Liver (tissue), 3 donors: ENCODE measurements around the gene C22orf42.
"Not testable (repeated sequence)": the region's sequence is repeated elsewhere in the genome, so short reads cannot be mapped to it uniquely, and the experiment has no call there.

Experiments used
- CTCF ChIP-seq: fragments of 150-350 bp; IDR thresholded peaks from 2 replicates; pipeline ENCODE4 v1.5.1; 2017; ENCODE audit warnings: improper control_type of control experiment, low read depth, low read length; ENCODE audit not compliant: missing input control
- FOXA1 ChIP-seq: IDR thresholded peaks from 2 replicates; pipeline ENCODE4 v1.6.1; 2016; ENCODE audit warnings: antibody characterized with exemption
- HNF4G ChIP-seq: IDR thresholded peaks from 2 replicates; pipeline ENCODE4 v1.6.1; 2016; ENCODE audit warnings: antibody characterized with exemption
- RAD21 ChIP-seq, 2 donors: IDR thresholded peaks; 2 replicates each; pipeline ENCODE4 v1.6.1; 2016; ENCODE audit warnings: antibody characterized with exemption in 2 of 2, mild to moderate bottlenecking in 2 of 2
- REST ChIP-seq: IDR thresholded peaks from 2 replicates; pipeline ENCODE4 v1.6.1; 2016; ENCODE audit warnings: antibody characterized with exemption, mild to moderate bottlenecking
- SP1 ChIP-seq: IDR thresholded peaks from 2 replicates; pipeline ENCODE4 v1.6.1; 2018; ENCODE audit warnings: antibody characterized with exemption, mild to moderate bottlenecking
- TAF1 ChIP-seq: conservative IDR thresholded peaks from 2 replicates; pipeline ENCODE4 v1.6.1; 2016; ENCODE audit warnings: antibody characterized with exemption, mild to moderate bottlenecking
- TF ChIP-seq, protein P1 (sequence below): IDR thresholded peaks from 2 replicates; pipeline ENCODE4 v1.6.1; 2016; ENCODE audit warnings: antibody characterized with exemption
- donor health status: healthy.
- donor health status: healthy.

- not testable (repeated sequence) for TF ChIP-seq CTCF; SP1; FOXA1; REST; RAD21 (IDR thresholded peaks at IDR 0.05); TAF1; HNF4G
- TF ChIP-seq, protein P1, sequence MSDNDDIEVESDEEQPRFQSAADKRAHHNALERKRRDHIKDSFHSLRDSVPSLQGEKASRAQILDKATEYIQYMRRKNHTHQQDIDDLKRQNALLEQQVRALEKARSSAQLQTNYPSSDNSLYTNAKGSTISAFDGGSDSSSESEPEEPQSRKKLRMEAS = peak; percentile 94
Observed at GRCh38 chr22:32137731-32138324, 21.3 kb downstream of the C22orf42 start.
